ENCODE measurements around the gene WDR26.

DNA sequence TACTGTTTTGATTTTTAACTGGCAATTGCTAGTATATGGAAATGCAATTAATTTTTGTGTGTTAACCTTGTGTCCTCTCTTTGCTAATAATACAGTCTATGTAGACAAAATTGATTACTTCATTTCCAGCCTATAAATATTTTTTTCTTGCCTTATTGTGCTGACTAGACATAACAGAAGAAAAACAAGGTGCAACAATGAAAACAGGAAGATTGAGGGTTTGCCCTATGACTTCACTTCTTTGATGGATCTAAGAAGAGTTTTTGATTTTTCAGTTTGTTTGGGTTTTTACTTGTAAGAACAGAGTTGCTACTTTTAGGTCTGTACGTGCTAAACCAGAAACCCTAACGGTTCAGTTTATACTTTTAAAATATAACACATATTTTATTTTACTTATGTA, 86.5 kb downstream of the WDR26 start:
- no peak for TF ChIP-seq FOXP2 (optimal IDR thresholded peaks at IDR 0.05; ENCODE audit: borderline replicate concordance, extremely low read depth, extremely low read length, insufficient read depth)
- TF ChIP-seq, protein P1, sequence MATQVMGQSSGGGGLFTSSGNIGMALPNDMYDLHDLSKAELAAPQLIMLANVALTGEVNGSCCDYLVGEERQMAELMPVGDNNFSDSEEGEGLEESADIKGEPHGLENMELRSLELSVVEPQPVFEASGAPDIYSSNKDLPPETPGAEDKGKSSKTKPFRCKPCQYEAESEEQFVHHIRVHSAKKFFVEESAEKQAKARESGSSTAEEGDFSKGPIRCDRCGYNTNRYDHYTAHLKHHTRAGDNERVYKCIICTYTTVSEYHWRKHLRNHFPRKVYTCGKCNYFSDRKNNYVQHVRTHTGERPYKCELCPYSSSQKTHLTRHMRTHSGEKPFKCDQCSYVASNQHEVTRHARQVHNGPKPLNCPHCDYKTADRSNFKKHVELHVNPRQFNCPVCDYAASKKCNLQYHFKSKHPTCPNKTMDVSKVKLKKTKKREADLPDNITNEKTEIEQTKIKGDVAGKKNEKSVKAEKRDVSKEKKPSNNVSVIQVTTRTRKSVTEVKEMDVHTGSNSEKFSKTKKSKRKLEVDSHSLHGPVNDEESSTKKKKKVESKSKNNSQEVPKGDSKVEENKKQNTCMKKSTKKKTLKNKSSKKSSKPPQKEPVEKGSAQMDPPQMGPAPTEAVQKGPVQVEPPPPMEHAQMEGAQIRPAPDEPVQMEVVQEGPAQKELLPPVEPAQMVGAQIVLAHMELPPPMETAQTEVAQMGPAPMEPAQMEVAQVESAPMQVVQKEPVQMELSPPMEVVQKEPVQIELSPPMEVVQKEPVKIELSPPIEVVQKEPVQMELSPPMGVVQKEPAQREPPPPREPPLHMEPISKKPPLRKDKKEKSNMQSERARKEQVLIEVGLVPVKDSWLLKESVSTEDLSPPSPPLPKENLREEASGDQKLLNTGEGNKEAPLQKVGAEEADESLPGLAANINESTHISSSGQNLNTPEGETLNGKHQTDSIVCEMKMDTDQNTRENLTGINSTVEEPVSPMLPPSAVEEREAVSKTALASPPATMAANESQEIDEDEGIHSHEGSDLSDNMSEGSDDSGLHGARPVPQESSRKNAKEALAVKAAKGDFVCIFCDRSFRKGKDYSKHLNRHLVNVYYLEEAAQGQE (IDR thresholded peaks at IDR 0.05; ENCODE audit: insufficient read depth in 1 of 2, low read depth in 2 of 2, low read length in 2 of 2): no peak

All from PFSK-1 (cell line).